H1 (cell line): ENCODE data around the gene TCF4. TPM values are rescaled to one million over a fixed set of nuclear protein-coding genes. Genes with fewer than 3 reads are reported as not detected.

Source experiments
- ASH2L ChIP-seq: fragments of 200-600, 300-600 bp; sonication (generic); IDR thresholded peaks from one replicate; pipeline ENCODE4 v1.7.1; 2017; ENCODE audit warnings: low read length
- ATF2 ChIP-seq: IDR thresholded peaks from 2 replicates; pipeline ENCODE4 v1.6.1; 2012; ENCODE audit warnings: low read length, inconsistent platforms
- CHD1 ChIP-seq: IDR thresholded peaks from 2 replicates; pipeline ENCODE4 v1.6.1; 2012; ENCODE audit warnings: low read depth, low read length, improper control_type of control experiment
- CTBP2 ChIP-seq: IDR thresholded peaks from 2 replicates; pipeline ENCODE4 v1.7.0; 2011; ENCODE audit warnings: borderline replicate concordance, mild to moderate bottlenecking, moderate library complexity, mixed read lengths, low read length; ENCODE audit not compliant: insufficient read depth, insufficient read length
- E2F6 ChIP-seq: IDR thresholded peaks from 2 replicates; pipeline ENCODE4 v1.6.1; 2012; ENCODE audit warnings: inconsistent platforms
- EGR1 ChIP-seq: IDR thresholded peaks from 2 replicates; pipeline ENCODE4 v1.6.1; 2011; ENCODE audit warnings: low read depth, low read length, borderline replicate concordance
- MAX ChIP-seq: IDR thresholded peaks from 2 replicates; pipeline ENCODE4 v1.6.1; 2012; ENCODE audit warnings: inconsistent platforms
- NRF1 ChIP-seq: IDR thresholded peaks from 2 replicates; pipeline ENCODE4 v1.6.1; 2011; ENCODE audit warnings: mild to moderate bottlenecking, low read depth, low read length, improper control_type of control experiment
- POLR2AphosphoS5 ChIP-seq: IDR thresholded peaks from 2 replicates; pipeline ENCODE4 v1.6.1; 2011; ENCODE audit warnings: low read depth, low read length
- POU5F1 ChIP-seq: IDR thresholded peaks from 2 replicates; pipeline ENCODE4 v1.6.1; 2011; ENCODE audit warnings: low read depth, mild to moderate bottlenecking, low read length, moderate library complexity
- RBBP5 ChIP-seq: IDR thresholded peaks from 2 replicates; pipeline ENCODE4 v1.7.1; 2012; ENCODE audit warnings: low read depth, mild to moderate bottlenecking, inconsistent platforms, low read length, moderate library complexity, borderline replicate concordance
- RXRA ChIP-seq: IDR thresholded peaks from 2 replicates; pipeline ENCODE4 v1.6.1; 2011; ENCODE audit warnings: low read depth, mild to moderate bottlenecking, low read length, moderate library complexity; ENCODE audit not compliant: insufficient read depth
- TEAD4 ChIP-seq: IDR thresholded peaks from 2 replicates; pipeline ENCODE4 v1.6.1; 2012; ENCODE audit warnings: low read depth, low read length, inconsistent platforms, mixed read lengths
- polyA plus RNA-seq, 7 experiments: library from polyadenylated mRNA; depleted of rRNA in 3 of 7; stranded (reverse) in 5 of 7; unstranded in 2 of 7; fragments of >200 nt in 5 of 7; fragments of 200-250 nt in 2 of 7; gene quantifications; 1 replicate in 5 of 7; 2 replicates in 1 of 7; 4 replicates in 1 of 7; pipeline versions ENCODE4 v1.2.1 to v1.2.3, GENCODE V29; 2011 to 2013; ENCODE audit warnings: missing spikeins in 2 of 7, mixed read lengths in 2 of 7
- total RNA-seq: library from RNA; stranded (reverse); fragmentation: NEBNext Ultra II Directional; extraction: Animal tissue kit (Norgen Biotek cat#: 25700); gene quantifications from 2 replicates; pipeline ENCODE4 v1.2.1, GENCODE V29; 2021

TCF4 gene
- total and polyA plus RNA-seq, 2 of the 8 experiments (the other 6 are each of a cell fraction or from before 2014, with no cell fraction given): 59.3 to 118 TPM

- TF ChIP-seq ASH2L (peak; percentile 96), POLR2AphosphoS5 (peak; percentile 68; the same call in 1 of the 2 replicates), RXRA (no peak), CTBP2 (peak; percentile 41), CHD1 (no peak), ATF2 (0 out of 2 replicates have a peak, but pooled peaks have one; percentile 54), EGR1 (peak; percentile 77), NRF1 (no peak), POU5F1 (no peak), RBBP5 (0 out of 2 replicates have a peak, but pooled peaks have one; percentile 75), TEAD4 (no peak), E2F6 (no peak), MAX (peak; percentile 59)
Measured at GRCh38 chr18:55589625-55590291, 1.8 kb upstream of the TCF4 start (continued).
